NB4 (cell line): ENCODE measurements around the gene ARHGEF7.
A peak's percentile ranks its signal among the peaks of the same experiment; 100 is the strongest.

Experiments used
- DNase-seq: peaks from one replicate; pipeline ENCODE4 v3.0.0; 2010; ENCODE audit warnings: low read depth
- H3K4me3 ChIP-seq: one replicate; pipeline ENCODE4 v1.5.1; 2011; ENCODE audit warnings: mild to moderate bottlenecking, low read depth, low read length, moderate library complexity
- CTCF ChIP-seq: IDR thresholded peaks from one replicate; pipeline ENCODE4 v1.5.1; 2012; ENCODE audit warnings: low read depth, low read length
- MAX ChIP-seq: IDR thresholded peaks from 2 replicates; pipeline ENCODE4 v1.6.1; 2011; ENCODE audit warnings: low read depth, low read length
- MYC ChIP-seq: IDR thresholded peaks from 2 replicates; pipeline ENCODE4 v1.6.1; 2011; ENCODE audit warnings: low read depth, low read length
- POLR2A ChIP-seq: IDR thresholded peaks from 2 replicates; pipeline ENCODE4 v1.6.1; 2011; ENCODE audit warnings: mild to moderate bottlenecking; ENCODE audit not compliant: insufficient read length; ENCODE audit errors: extremely low read depth

The ARHGEF7 gene

GRCh38 chr13:111177081-111177711 is 62.1 kb downstream of the ARHGEF7 start:
- TF ChIP-seq MAX (no peak), MYC (no peak), POLR2A (no peak), CTCF (no peak)
- no peak overlapping the region for H3K4me3 ChIP-seq
- no peak for DNase-seq

- no peak overlapping the region for H3K4me3 ChIP-seq
- DNase-seq: no peak
- TF ChIP-seq MYC (no peak), CTCF (no peak), POLR2A (no peak), MAX (no peak)
Observed at GRCh38 chr13:111177921-111178320, 62.8 kb downstream of the ARHGEF7 start.

- no peak for DNase-seq
- no peak for TF ChIP-seq MYC
- H3K4me3 ChIP-seq: no peak overlapping the region
Observed at GRCh38 chr13:111178402-111178801, 63.3 kb downstream of the ARHGEF7 start.

- no peak overlapping the region for H3K4me3 ChIP-seq
- TF ChIP-seq MAX (0 out of 2 replicates have a peak, but pooled peaks have one; percentile 15), CTCF (no peak)
- DNase-seq: no peak
Observed at GRCh38 chr13:111179908-111180760, 65.0 kb downstream of the ARHGEF7 start.

- TF ChIP-seq MYC (no peak), MAX (no peak)
- no peak for DNase-seq
Observed at GRCh38 chr13:111181977-111182376, 66.9 kb downstream of the ARHGEF7 start.

GRCh38 chr13:111183087-111183645 is 68.1 kb downstream of the ARHGEF7 start:
- H3K4me3 ChIP-seq: no peak overlapping the region
- TF ChIP-seq POLR2A (no peak), CTCF (no peak)
- no peak for DNase-seq

More at GRCh38 chr13:111181977-111182376, 66.9 kb downstream of the ARHGEF7 start:
- H3K4me3 ChIP-seq: no peak overlapping the region
